Tibial artery (tissue), 4 donors: ENCODE measurements around the gene FAM149A.
A peak's percentile ranks its signal among the peaks of the same experiment; 100 is the strongest.

Experiments
- DNase-seq, 2 donors: peaks; one replicate each; pipeline ENCODE4 v3.0.0-alpha.2; 2019
- H3K27ac ChIP-seq, 2 donors: fragments of 200-600 bp; sonication (generic) in 1 of 2; 1 replicate in 1 of 2; 2 replicates in 1 of 2; pipeline ENCODE4 v1.5.1; 2018 to 2019; ENCODE audit warnings: mild to moderate bottlenecking in 1 of 2
- H3K27me3 ChIP-seq, 2 donors: fragments of 200-600 bp; sonication (generic) in 1 of 2; one replicate each; pipeline versions ENCODE4 v1.5.1 to v1.6.0; 2016 to 2019
- H3K36me3 ChIP-seq, 3 donors: fragments of 200-600 bp; sonication (generic) in 2 of 3; one replicate each; pipeline ENCODE4 v1.5.1; 2016 to 2019; ENCODE audit warnings: mild to moderate bottlenecking in 2 of 3
- H3K4me1 ChIP-seq, 4 donors: fragments of 200-600 bp; sonication (generic) in 2 of 4; 1 replicate in 3 of 4; 2 replicates in 1 of 4; pipeline ENCODE4 v1.5.1; 2016 to 2019
- H3K4me3 ChIP-seq, 2 donors: fragments of 200-600 bp; sonication (generic) in 1 of 2; 1 replicate in 1 of 2; 2 replicates in 1 of 2; pipeline ENCODE4 v1.5.1; 2018 to 2019; ENCODE audit warnings: mild to moderate bottlenecking in 2 of 2
- H3K9me3 ChIP-seq, 3 donors: fragments of 200-600 bp; sonication (generic) in 1 of 3; one replicate each; pipeline ENCODE4 v1.5.1; 2016 to 2019
- CTCF ChIP-seq, 2 experiments: fragments of 200-600 bp in 1 of 2; fragments of 450-650 bp in 1 of 2; IDR thresholded peaks; one replicate each; pipeline ENCODE4 v1.5.1; 2017 to 2019; ENCODE audit warnings: antibody characterized with exemption in 2 of 2, mild to moderate bottlenecking in 1 of 2, moderate library complexity in 1 of 2
- intact Hi-C: fragments of 100-400 bp; cut with DNase I; formaldehyde crosslinking; loops from one replicate; pipeline ENCODE4 v1.15.0; 2023; ENCODE audit warnings: low total_unique reads

FAM149A gene

GRCh38 chr4:186188107-186188506 lies 83.6 kb downstream of the FAM149A start:
- no peak overlapping the region for H3K4me3 ChIP-seq
- intact Hi-C loops: no loop called here
- no peaks in the 10 kb centered on the region for H3K27me3 ChIP-seq
- H3K27ac ChIP-seq: no peak overlapping the region
- no peak for DNase-seq
- H3K9me3 ChIP-seq: no peaks in the 10 kb centered on the region
- H3K36me3 ChIP-seq: no peaks in the 10 kb centered on the region
- TF ChIP-seq CTCF (IDR thresholded peaks at IDR 0.05): no peak
- peaks cover 0 to 22% (median 12%) of the 10 kb centered on the region in 4 donors for H3K4me1 ChIP-seq

- Histone ChIP-seq H3K36me3 (no peaks in the 10 kb centered on the region), H3K27me3 (no peaks in the 10 kb centered on the region), H3K4me3 (no peak overlapping the region), H3K27ac (peak overlapping the region; percentile 92 to 93), H3K4me1 (peaks cover 0 to 25% (median 14%) of the 10 kb centered on the region in 4 donors), H3K9me3 (no peaks in the 10 kb centered on the region)
- intact Hi-C loops: loop anchor here (5.0 kb wide), 1 partner anchor 37 kb away; no protein-coding TSS in a partner anchor
- no peak for DNase-seq
- no peak for TF ChIP-seq CTCF (IDR thresholded peaks at IDR 0.05)
Observed at GRCh38 chr4:186189656-186190055, 85.2 kb downstream of the FAM149A start.

- no peak for TF ChIP-seq CTCF (IDR thresholded peaks at IDR 0.05)
- Histone ChIP-seq H3K27ac (peak overlapping the region; percentile 92 to 93), H3K36me3 (peaks cover 0 to 7% (median 6%) of the 10 kb centered on the region in 3 donors), H3K4me1 (peaks cover 0 to 25% (median 14%) of the 10 kb centered on the region in 4 donors), H3K4me3 (peak overlapping the region; percentile 60 to 80), H3K27me3 (no peaks in the 10 kb centered on the region), H3K9me3 (no peaks in the 10 kb centered on the region)
- intact Hi-C loops: loop anchor here (5.0 kb wide), 1 partner anchor 38 kb away; no protein-coding TSS in a partner anchor
- DNase-seq: no peak
Observed at GRCh38 chr4:186190581-186191199, 86.2 kb downstream of the FAM149A start.

GRCh38 chr4:186191200-186192065 lies 86.9 kb downstream of the FAM149A start, which contains the start of gene CYP4V2:
CYP4V2 (plus strand) TSS chr4:186191567; CDS start chr4:186191824, 257 bp downstream.
- peaks cover 0 to 25% (median 14%) of the 10 kb centered on the region in 4 donors for H3K4me1 ChIP-seq
- peaks cover 0 to 13% (median 6%) of the 10 kb centered on the region in 3 donors for H3K36me3 ChIP-seq
- intact Hi-C loops: loop anchor here (5.0 kb wide), 1 partner anchor 39 kb away; no protein-coding TSS in a partner anchor
- no peaks in the 10 kb centered on the region for H3K27me3 ChIP-seq
- peak; percentile 82 to 89 for DNase-seq
- peak within 1 kb of the TSS; percentile 60 to 80 for H3K4me3 ChIP-seq
- no peaks in the 10 kb centered on the region for H3K9me3 ChIP-seq
- peak; percentile 13 to 25 for TF ChIP-seq CTCF (IDR thresholded peaks at IDR 0.05)
- H3K27ac ChIP-seq: peak within 1 kb of the TSS; percentile 92 to 93

- Histone ChIP-seq H3K4me3 (peak overlapping the region; percentile 60 to 80), H3K27ac (peak overlapping the region; percentile 92 to 93), H3K4me1 (peaks cover 0 to 25% (median 14%) of the 10 kb centered on the region in 4 donors), H3K36me3 (peaks cover 4 to 16% (median 8%) of the 10 kb centered on the region in 3 donors), H3K9me3 (no peaks in the 10 kb centered on the region), H3K27me3 (no peaks in the 10 kb centered on the region)
- no peak for TF ChIP-seq CTCF (IDR thresholded peaks at IDR 0.05)
- DNase-seq: peak; percentile 56 to 78
- intact Hi-C loops: loop anchor here (5.0 kb wide), 1 partner anchor 40 kb away; no protein-coding TSS in a partner anchor
Observed at GRCh38 chr4:186192066-186192612, 87.6 kb downstream of the FAM149A start.
